ENCODE data around the gene HOXB2. TPM values are rescaled to one million over a fixed set of nuclear protein-coding genes. Genes with fewer than 3 reads are reported as not detected.
"Not testable (repeated sequence)": the region's sequence is repeated elsewhere in the genome, so short reads cannot be mapped to it uniquely, and the experiment has no call there.

HOXB2 gene
- total RNA-seq, 1 donor from 2014 or later: 15.2 TPM

- Mint-ChIP-seq H3K4me3 (ENCODE audit: low read depth) (no peak overlapping the region), H3K9me3 (ENCODE audit: low read depth) (no peaks in the 10 kb centered on the region), H3K27me3 (peaks cover 60% of the 10 kb centered on the region), H3K27ac (peak overlapping the region; percentile 33), H3K36me3 (ENCODE audit: insufficient read depth) (peaks cover 4% of the 10 kb centered on the region), H3K4me1 (ENCODE audit: low read depth) (peaks cover 19% of the 10 kb centered on the region)
- TF ChIP-seq, protein P1, sequence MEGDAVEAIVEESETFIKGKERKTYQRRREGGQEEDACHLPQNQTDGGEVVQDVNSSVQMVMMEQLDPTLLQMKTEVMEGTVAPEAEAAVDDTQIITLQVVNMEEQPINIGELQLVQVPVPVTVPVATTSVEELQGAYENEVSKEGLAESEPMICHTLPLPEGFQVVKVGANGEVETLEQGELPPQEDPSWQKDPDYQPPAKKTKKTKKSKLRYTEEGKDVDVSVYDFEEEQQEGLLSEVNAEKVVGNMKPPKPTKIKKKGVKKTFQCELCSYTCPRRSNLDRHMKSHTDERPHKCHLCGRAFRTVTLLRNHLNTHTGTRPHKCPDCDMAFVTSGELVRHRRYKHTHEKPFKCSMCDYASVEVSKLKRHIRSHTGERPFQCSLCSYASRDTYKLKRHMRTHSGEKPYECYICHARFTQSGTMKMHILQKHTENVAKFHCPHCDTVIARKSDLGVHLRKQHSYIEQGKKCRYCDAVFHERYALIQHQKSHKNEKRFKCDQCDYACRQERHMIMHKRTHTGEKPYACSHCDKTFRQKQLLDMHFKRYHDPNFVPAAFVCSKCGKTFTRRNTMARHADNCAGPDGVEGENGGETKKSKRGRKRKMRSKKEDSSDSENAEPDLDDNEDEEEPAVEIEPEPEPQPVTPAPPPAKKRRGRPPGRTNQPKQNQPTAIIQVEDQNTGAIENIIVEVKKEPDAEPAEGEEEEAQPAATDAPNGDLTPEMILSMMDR (IDR thresholded peaks at IDR 0.05; ENCODE audit: unreplicated experiment): no peak
- DNase-seq (ENCODE audit: low spot score, unreplicated experiment): no peak
These were observed 4.7 kb downstream of the HOXB2 start for GRCh38 chr17:48540213-48540612.

DNA sequence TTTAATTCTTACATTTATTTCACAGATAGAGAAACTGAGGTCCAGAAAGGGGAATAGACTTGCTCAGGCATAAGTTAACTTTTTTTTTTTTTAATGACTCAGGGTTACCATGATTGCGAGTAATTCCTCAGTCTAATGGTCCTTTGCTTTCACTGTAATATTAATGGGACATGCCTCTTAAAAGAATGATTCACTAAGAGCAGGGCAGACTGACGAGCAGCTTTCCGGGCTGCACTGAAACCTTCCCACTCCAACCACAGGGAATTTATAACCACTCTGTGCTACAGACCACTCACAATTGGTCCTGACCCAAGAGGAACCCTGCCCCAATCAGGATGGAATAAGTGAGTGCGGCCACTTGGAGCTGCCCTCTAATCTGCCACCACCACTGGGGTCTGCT, 5.7 kb downstream of the HOXB2 start:
- no peak overlapping the region for H3K4me3 Mint-ChIP-seq (ENCODE audit: low read depth)
- no peak overlapping the region for H3K27ac Mint-ChIP-seq
- no peaks in the 10 kb centered on the region for H3K9me3 Mint-ChIP-seq (ENCODE audit: low read depth)
- peaks cover 14% of the 10 kb centered on the region for H3K4me1 Mint-ChIP-seq (ENCODE audit: low read depth)
- peaks cover 53% of the 10 kb centered on the region for H3K27me3 Mint-ChIP-seq
- no peak for DNase-seq (ENCODE audit: low spot score, unreplicated experiment)
- H3K36me3 Mint-ChIP-seq (ENCODE audit: insufficient read depth): peaks cover 4% of the 10 kb centered on the region
- TF ChIP-seq, protein P1 (IDR thresholded peaks at IDR 0.05; ENCODE audit: unreplicated experiment): no peak

DNA sequence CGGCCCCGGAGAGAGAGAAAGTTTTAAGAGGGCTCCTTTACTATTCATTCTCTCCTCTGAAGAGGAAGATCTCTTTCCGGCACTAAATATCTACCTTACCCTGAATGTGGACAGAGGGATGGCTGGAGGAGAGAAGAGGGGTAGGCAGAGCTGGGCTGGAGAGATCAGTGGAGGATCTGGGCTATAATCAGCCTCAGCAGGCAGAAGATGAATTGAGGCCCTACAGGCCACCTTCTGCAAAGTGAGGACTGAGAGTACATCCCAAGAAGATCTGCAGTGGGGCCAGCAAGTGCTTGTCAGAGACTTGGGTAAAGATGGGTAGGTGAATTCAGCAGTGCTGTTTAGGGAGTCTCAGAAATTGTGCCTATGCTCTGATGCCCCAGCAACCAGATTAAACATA, 7.6 kb downstream of the HOXB2 start:
- H3K9me3 Mint-ChIP-seq (ENCODE audit: low read depth): no peaks in the 10 kb centered on the region
- H3K36me3 Mint-ChIP-seq (ENCODE audit: insufficient read depth): peaks cover 2% of the 10 kb centered on the region
- TF ChIP-seq, protein P1 (IDR thresholded peaks at IDR 0.05; ENCODE audit: unreplicated experiment): no peak
- peaks cover 10% of the 10 kb centered on the region for H3K4me1 Mint-ChIP-seq (ENCODE audit: low read depth)
- no peak for DNase-seq (ENCODE audit: low spot score, unreplicated experiment)
- H3K27ac Mint-ChIP-seq: no peak overlapping the region
- H3K4me3 Mint-ChIP-seq (ENCODE audit: low read depth): no peak overlapping the region
- peaks cover 49% of the 10 kb centered on the region for H3K27me3 Mint-ChIP-seq

- not testable (repeated sequence) for H3K4me3 Mint-ChIP-seq (ENCODE audit: low read depth); H3K36me3 Mint-ChIP-seq (ENCODE audit: insufficient read depth); H3K9me3 Mint-ChIP-seq (ENCODE audit: low read depth); H3K4me1 Mint-ChIP-seq (ENCODE audit: low read depth); H3K27ac Mint-ChIP-seq; DNase-seq (ENCODE audit: low spot score, unreplicated experiment)
- H3K27me3 Mint-ChIP-seq: peaks cover 50% of the 10 kb centered on the region
These were observed 8.9 kb downstream of the HOXB2 start for GRCh38 chr17:48535793-48536559.

DNA sequence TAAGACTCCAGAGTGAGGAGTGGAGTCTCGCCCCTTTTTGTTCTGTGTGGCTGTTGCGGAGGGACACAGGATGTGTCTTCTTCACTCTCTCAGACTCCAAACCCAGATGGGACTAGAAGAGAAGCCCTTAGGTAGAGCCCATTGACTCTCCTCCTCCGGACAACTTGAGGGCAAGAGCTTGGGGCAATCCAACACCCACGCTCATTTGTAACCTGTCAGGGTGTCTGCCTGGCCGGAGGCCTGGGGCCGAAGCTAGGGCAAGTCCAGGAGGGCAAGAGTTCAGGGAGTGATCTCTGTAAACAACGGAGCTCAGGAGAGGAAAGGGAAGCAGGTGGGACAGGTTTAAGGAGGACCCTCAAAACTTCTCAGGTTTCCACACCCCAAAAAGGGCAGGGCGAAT, 12.6 kb downstream of the HOXB2 start:
- H3K9me3 Mint-ChIP-seq (ENCODE audit: low read depth): no peaks in the 10 kb centered on the region
- DNase-seq (ENCODE audit: low spot score, unreplicated experiment): no peak
- H3K4me1 Mint-ChIP-seq (ENCODE audit: low read depth): peaks cover 10% of the 10 kb centered on the region
- no peaks in the 10 kb centered on the region for H3K36me3 Mint-ChIP-seq (ENCODE audit: insufficient read depth)
- TF ChIP-seq, protein P1 (IDR thresholded peaks at IDR 0.05; ENCODE audit: unreplicated experiment): no peak
- H3K4me3 Mint-ChIP-seq (ENCODE audit: low read depth): no peak overlapping the region
- peak overlapping the region; percentile 59 for H3K27ac Mint-ChIP-seq
- peaks cover 55% of the 10 kb centered on the region for H3K27me3 Mint-ChIP-seq

DNA sequence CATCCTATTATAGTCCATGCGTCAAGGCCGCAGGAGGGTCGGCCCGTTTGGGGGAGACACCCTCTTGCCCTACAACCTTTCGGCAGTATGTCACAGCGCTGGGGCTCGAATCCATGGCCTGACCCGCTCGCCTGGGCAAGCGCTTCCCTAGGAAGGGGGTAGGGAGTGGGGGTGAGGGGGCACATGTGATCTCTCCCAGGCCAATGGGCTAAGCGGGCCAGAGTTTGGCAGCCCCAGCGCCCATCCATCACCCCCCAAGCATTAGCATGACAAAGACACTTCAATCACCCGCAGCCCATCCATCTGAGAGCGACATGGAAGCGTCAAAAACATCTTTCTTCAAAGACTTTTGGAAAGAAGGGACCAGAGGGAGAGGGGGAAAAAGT, 14.0 kb downstream of the HOXB2 start, which contains the start of gene HOXB1:
TSS of gene HOXB1 (minus strand) at position 125 of the 386 bp plus-strand sequence. CDS start at position 18, 107 bp downstream.
- Mint-ChIP-seq H3K27me3 (peaks cover 59% of the 10 kb centered on the region), H3K4me3 (ENCODE audit: low read depth) (peak within 1 kb of the TSS; percentile 6), H3K36me3 (ENCODE audit: insufficient read depth) (no peaks in the 10 kb centered on the region), H3K9me3 (ENCODE audit: low read depth) (no peaks in the 10 kb centered on the region), H3K27ac (peak within 1 kb of the TSS; percentile 49), H3K4me1 (ENCODE audit: low read depth) (peaks cover 14% of the 10 kb centered on the region)
- TF ChIP-seq, protein P1 (IDR thresholded peaks at IDR 0.05; ENCODE audit: unreplicated experiment): no peak
- DNase-seq (ENCODE audit: low spot score, unreplicated experiment): no peak

Data from progenitor cell of endocrine pancreas (in vitro differentiated cells).